ENCODE measurements around the gene SPEG. TPM values are rescaled to one million over a fixed set of nuclear protein-coding genes. Genes with fewer than 3 reads are reported as not detected.

The SPEG gene
- total RNA-seq, 1 experiment from 2014 or later = 55.3 TPM

GRCh38 chr2:219533930-219534661, 99.5 kb downstream of the SPEG start:
- no peak overlapping the region for H3K27ac Mint-ChIP-seq
- peaks cover 5% of the 10 kb centered on the region; the same call in 1 of the 2 replicates for H3K36me3 Mint-ChIP-seq
- TF ChIP-seq E2F1 (CRISPR knock-in tag; IDR thresholded peaks at IDR 0.05) = no peak
- no peak for TF ChIP-seq ELF4 (CRISPR knock-in tag; IDR thresholded peaks at IDR 0.05; ENCODE audit: low read depth)
- no peak for TF ChIP-seq ZNF263 (CRISPR knock-in tag; IDR thresholded peaks at IDR 0.05; ENCODE audit: low read depth)
- no peak for TF ChIP-seq ATF1 (CRISPR knock-in tag; IDR thresholded peaks at IDR 0.05)
- TF ChIP-seq CTCF (IDR thresholded peaks at IDR 0.05) = no peak
- no peak for TF ChIP-seq NR1H2 (CRISPR knock-in tag; IDR thresholded peaks at IDR 0.05)
- no peak for TF ChIP-seq PRDM15 (CRISPR knock-in tag; IDR thresholded peaks at IDR 0.05)
- TF ChIP-seq NFYB (CRISPR knock-in tag; conservative IDR thresholded peaks at IDR 0.05; ENCODE audit: low read depth) = no peak
- no peak for TF ChIP-seq HMGXB4 (CRISPR knock-in tag; IDR thresholded peaks at IDR 0.05)
- H3K9me3 Mint-ChIP-seq = no peaks in the 10 kb centered on the region
- peaks cover 32% of the 10 kb centered on the region for H3K4me1 Mint-ChIP-seq
- H3K27me3 Mint-ChIP-seq (ENCODE audit: low read depth) = peaks cover 22% of the 10 kb centered on the region
- ATAC-seq (peak; percentile 6), DNase-seq (ENCODE audit: low spot score) (no peak)
- ChIA-PET POLR2A (interaction anchor here (0.6 kb wide), 2 partner anchors 147 to 169 kb away, joined by 3 to 6 read pairs; no protein-coding TSS in a partner anchor), CTCF (interaction anchor here (0.6 to 41.3 kb wide), 8 partner anchors 24 to 554 kb away, joined by 3 to 2316 read pairs (median 4); partner anchors contain the start of gene GMPPA)
- no peak overlapping the region for H3K4me3 Mint-ChIP-seq

GRCh38 chr2:219536425-219536824, 101.8 kb downstream of the SPEG start:
- no peak for ATAC-seq
- H3K4me3 Mint-ChIP-seq = no peak overlapping the region
- CTCF ChIA-PET = interaction anchor here (2.0 to 41.3 kb wide), 6 partner anchors 13 to 134 kb away, joined by 8 to 2316 read pairs (median 14); partner anchors contain the start of gene GMPPA
- no peak for DNase-seq (ENCODE audit: low spot score)
- H3K36me3 Mint-ChIP-seq = peaks cover 21% of the 10 kb centered on the region
- peaks cover under 1% of the 10 kb centered on the region; the same call in 1 of the 2 replicates for H3K27me3 Mint-ChIP-seq (ENCODE audit: low read depth)
- POLR2A ChIA-PET = no interaction called here
- TF ChIP-seq ZNF263 (CRISPR knock-in tag; IDR thresholded peaks at IDR 0.05; ENCODE audit: low read depth) = no peak
- H3K4me1 Mint-ChIP-seq = peaks cover 19% of the 10 kb centered on the region
- no peaks in the 10 kb centered on the region for H3K9me3 Mint-ChIP-seq
- H3K27ac Mint-ChIP-seq = no peak overlapping the region

- DNase-seq (ENCODE audit: low spot score) (no peak), ATAC-seq (no peak)
- ChIA-PET CTCF (interaction anchor here (0.8 to 41.3 kb wide), 18 partner anchors 10 to 152 kb away, joined by 3 to 2316 read pairs (median 7); partner anchors contain the start of genes DNPEP and GMPPA), POLR2A (interaction anchor here (1.1 to 1.3 kb wide), 2 partner anchors 25 to 34 kb away, joined by 3 read pairs; partner anchors contain the start of gene OBSL1)
- H3K4me1 Mint-ChIP-seq = peaks cover 19% of the 10 kb centered on the region
- no peak overlapping the region for H3K27ac Mint-ChIP-seq
- peaks cover 22% of the 10 kb centered on the region for H3K36me3 Mint-ChIP-seq
- no peaks in the 10 kb centered on the region for H3K9me3 Mint-ChIP-seq
- no peaks in the 10 kb centered on the region; the same call in 1 of the 2 replicates for H3K27me3 Mint-ChIP-seq (ENCODE audit: low read depth)
- no peak overlapping the region for H3K4me3 Mint-ChIP-seq
- TF ChIP-seq ZNF219 (CRISPR knock-in tag; IDR thresholded peaks at IDR 0.05; ENCODE audit: borderline replicate concordance) = no peak
- TF ChIP-seq ARID4B (CRISPR knock-in tag; IDR thresholded peaks at IDR 0.05; ENCODE audit: borderline replicate concordance) = no peak
- no peak for TF ChIP-seq ZNF232 (CRISPR knock-in tag; IDR thresholded peaks at IDR 0.05)
- no peak for TF ChIP-seq ZNF121 (CRISPR knock-in tag; IDR thresholded peaks at IDR 0.05)
- no peak for TF ChIP-seq KAT7 (CRISPR knock-in tag; IDR thresholded peaks at IDR 0.05; ENCODE audit: borderline replicate concordance)
- no peak for TF ChIP-seq IRF2 (CRISPR knock-in tag; IDR thresholded peaks at IDR 0.05; ENCODE audit: borderline replicate concordance, low read depth)
- no peak for TF ChIP-seq SMAD3 (CRISPR knock-in tag; IDR thresholded peaks at IDR 0.05; ENCODE audit: borderline replicate concordance)
- no peak for TF ChIP-seq ATF3 (CRISPR knock-in tag; conservative IDR thresholded peaks at IDR 0.05)
These were observed 102.3 kb downstream of the SPEG start for GRCh38 chr2:219536967-219537366.
